Measurements from ENCODE around the gene NRIP3. TPM values are rescaled to one million over a fixed set of nuclear protein-coding genes. Genes with fewer than 3 reads are reported as not detected.

The NRIP3 gene
- total RNA-seq (8.4 and 9.9 TPM in 2 replicates), polyA plus RNA-seq (3.0 and 3.7 TPM in 2 replicates), polyA minus RNA-seq (7.1 and 7.7 TPM in 2 replicates), Bru-seq, nascent RNA (percentile 52 among the genes with signal in this experiment), BruChase-seq, experiment 1, labeled RNA remaining after a 6-hour chase (percentile 59 among the genes with signal in this experiment), BruChase-seq, experiment 2, labeled RNA remaining after a 2-hour chase (percentile 49 among the genes with signal in this experiment)
- polyA plus RNA-seq (2011; cell fraction: cytosol; rRNA removed): 3.9 and 4.4 TPM in 2 replicates
- 5.0 and 5.7 TPM in 2 replicates for polyA plus RNA-seq (2011; cell fraction: nucleus; rRNA removed)
- polyA plus RNA-seq (2012): 6.8 and 15.1 TPM in 2 replicates
- not detected for polyA minus RNA-seq (2011; cell fraction: cytosol; rRNA and poly(A)+ RNA removed)
- polyA minus RNA-seq (2011; cell fraction: nucleus; rRNA and poly(A)+ RNA removed): 2.5 and 3.5 TPM in 2 replicates
- long read RNA-seq, transcript NRIP3-201 (7 exons, 3,809 nt): major isoform, 13 of 18 reads
- long read RNA-seq, partial matches to known transcripts: 1 of 18 reads
- long read RNA-seq, other reads (novel, unspliced or antisense): 4 of 18 reads

DNA sequence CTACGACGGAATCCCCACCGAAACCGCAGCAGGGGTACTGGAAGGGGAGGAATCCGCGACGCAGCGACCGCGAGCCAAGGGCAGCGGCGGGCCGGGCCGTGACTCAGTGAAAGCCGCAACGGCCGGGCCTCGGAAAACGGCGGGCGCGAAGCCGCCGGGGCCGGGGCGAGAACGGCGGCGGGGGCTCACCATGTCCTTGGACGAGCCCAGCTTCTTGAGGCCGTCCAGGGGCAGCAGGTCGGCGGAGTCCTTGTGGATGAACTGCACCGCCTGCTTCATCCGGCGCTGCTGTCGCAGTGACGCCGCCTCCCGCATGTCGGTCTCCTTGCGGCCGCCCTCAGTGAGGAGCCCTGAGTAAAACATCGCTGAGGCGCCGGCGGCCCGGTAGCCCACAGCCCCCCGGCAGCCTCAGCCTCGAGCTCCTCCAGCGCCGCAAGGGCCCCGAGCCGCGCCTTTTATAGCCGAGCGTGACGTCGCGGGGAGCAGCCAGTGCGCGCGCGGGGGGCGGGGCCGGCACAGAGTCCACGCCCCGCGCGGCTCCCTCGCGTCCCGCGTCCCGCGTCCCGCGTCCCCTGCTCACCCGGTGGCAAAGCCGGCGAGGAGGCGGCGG, at the start of gene NRIP3:
Gene NRIP3 (minus strand): TSS at position 429 of the 610 bp plus-strand sequence. CDS start 66 bp downstream, at position 363.
- peak within 1 kb of the TSS; percentile 76 for H3K4me2 ChIP-seq (ENCODE audit: insufficient read depth, low read length)
- H3K79me2 ChIP-seq (ENCODE audit: control insufficient read depth, insufficient read depth, low read length): peaks cover 4% of the 10 kb centered on the region
- ChIA-PET POLR2A (interaction anchor here (0.7 kb wide), 1 partner anchor 15 kb away, joined by 3 read pairs; no protein-coding TSS in a partner anchor), CTCF (interaction anchor here (1.5 to 2.5 kb wide), 2 partner anchors 12 to 134 kb away, joined by 6 to 17 read pairs; no protein-coding TSS in a partner anchor)
- peaks cover 23 to 28% of the 10 kb centered on the region in 2 experiments for H3K27me3 ChIP-seq (ENCODE audit: control insufficient read depth in 2 of 2, insufficient read depth in 2 of 2, low read length in 2 of 2)
- H3K9ac ChIP-seq (replicated peaks; ENCODE audit: extremely low read depth, insufficient read depth, low read length): peak within 1 kb of the TSS; percentile 67
- DNase-seq (ENCODE audit: low read depth, low spot score) (peak; percentile 58), FAIRE-seq (peak; percentile 44)
- H3K4me1 ChIP-seq (ENCODE audit: control insufficient read depth, extremely low read depth, insufficient read depth, low read length): peaks cover 26% of the 10 kb centered on the region
- no peaks in the 10 kb centered on the region for H3K36me3 ChIP-seq (ENCODE audit: control insufficient read depth in 2 of 2, extremely low read depth in 1 of 2, insufficient read depth in 2 of 2, low read length in 2 of 2)
- intact Hi-C loops (cut with micrococcal nuclease): loop anchor here (5.0 kb wide), 2 partner anchors 91 to 134 kb away; partner anchors contain the start of gene AKIP1
- BruUV-seq (replicated peaks): no TSS peak
- H3K4me3 ChIP-seq (replicated peaks in 1 of 3; ENCODE audit: insufficient read depth in 1 of 3, low read depth in 1 of 3, low read length in 3 of 3): peak within 1 kb of the TSS; percentile 18 to 57 (median 33)
- no peaks in the 10 kb centered on the region for H3K9me1 ChIP-seq (replicated peaks; ENCODE audit: control insufficient read depth, extremely low read depth, insufficient read depth, low read length)
- peak within 1 kb of the TSS; percentile 17 for H3K27ac ChIP-seq (ENCODE audit: insufficient read depth, low read depth, low read length)
- H3K9me3 ChIP-seq (replicated peaks; ENCODE audit: control insufficient read depth, insufficient read depth, low read length): no peaks in the 10 kb centered on the region
- no peaks in the 10 kb centered on the region for H4K20me1 ChIP-seq (replicated peaks; ENCODE audit: control insufficient read depth, extremely low read depth, insufficient read depth, low read length)
- TF ChIP-seq, protein P1, sequence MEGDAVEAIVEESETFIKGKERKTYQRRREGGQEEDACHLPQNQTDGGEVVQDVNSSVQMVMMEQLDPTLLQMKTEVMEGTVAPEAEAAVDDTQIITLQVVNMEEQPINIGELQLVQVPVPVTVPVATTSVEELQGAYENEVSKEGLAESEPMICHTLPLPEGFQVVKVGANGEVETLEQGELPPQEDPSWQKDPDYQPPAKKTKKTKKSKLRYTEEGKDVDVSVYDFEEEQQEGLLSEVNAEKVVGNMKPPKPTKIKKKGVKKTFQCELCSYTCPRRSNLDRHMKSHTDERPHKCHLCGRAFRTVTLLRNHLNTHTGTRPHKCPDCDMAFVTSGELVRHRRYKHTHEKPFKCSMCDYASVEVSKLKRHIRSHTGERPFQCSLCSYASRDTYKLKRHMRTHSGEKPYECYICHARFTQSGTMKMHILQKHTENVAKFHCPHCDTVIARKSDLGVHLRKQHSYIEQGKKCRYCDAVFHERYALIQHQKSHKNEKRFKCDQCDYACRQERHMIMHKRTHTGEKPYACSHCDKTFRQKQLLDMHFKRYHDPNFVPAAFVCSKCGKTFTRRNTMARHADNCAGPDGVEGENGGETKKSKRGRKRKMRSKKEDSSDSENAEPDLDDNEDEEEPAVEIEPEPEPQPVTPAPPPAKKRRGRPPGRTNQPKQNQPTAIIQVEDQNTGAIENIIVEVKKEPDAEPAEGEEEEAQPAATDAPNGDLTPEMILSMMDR (IDR thresholded peaks at IDR 0.05; ENCODE audit: extremely low read depth in 1 of 2, insufficient read depth in 1 of 2, low read depth in 1 of 2, low read length in 2 of 2): no peak
- TF ChIP-seq POLR2AphosphoS5 (IDR thresholded peaks at IDR 0.05; ENCODE audit: insufficient read depth, low read depth, low read length) (peak; percentile 83), MYC (IDR thresholded peaks at IDR 0.05; ENCODE audit: low read depth, low read length) (no peak), JUN (IDR thresholded peaks at IDR 0.05; ENCODE audit: borderline replicate concordance, insufficient read depth, insufficient read length, low read depth) (no peak), GATA2 (IDR thresholded peaks at IDR 0.05; ENCODE audit: insufficient read depth, insufficient read length, low read depth, low read length) (no peak), FOS (IDR thresholded peaks at IDR 0.05; ENCODE audit: borderline replicate concordance, insufficient read depth, low read length) (no peak), POLR2A (IDR thresholded peaks at IDR 0.05; ENCODE audit: low read depth, low read length) (peak; percentile 67), EZH2 (IDR thresholded peaks at IDR 0.05; ENCODE audit: borderline replicate concordance, low read depth, low read length, severe bottlenecking) (no peak)
- TF ChIP-seq, protein P2, sequence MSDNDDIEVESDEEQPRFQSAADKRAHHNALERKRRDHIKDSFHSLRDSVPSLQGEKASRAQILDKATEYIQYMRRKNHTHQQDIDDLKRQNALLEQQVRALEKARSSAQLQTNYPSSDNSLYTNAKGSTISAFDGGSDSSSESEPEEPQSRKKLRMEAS (IDR thresholded peaks at IDR 0.05; ENCODE audit: insufficient read depth, insufficient read length): no peak
- peak within 1 kb of the TSS; percentile 89 for H2AFZ ChIP-seq (ENCODE audit: low read depth, low read length)
- dilution Hi-C loops (cut with MboI; ENCODE audit: extremely low pct_ligation_motif_present, low sequenced_read_pairs): no loop called here

All from endothelial cell of umbilical vein (primary cell).